Panc1 (cell line): ENCODE data around the gene BCL11B.

Experiments used
- POLR2AphosphoS5 ChIP-seq: IDR thresholded peaks from 2 replicates; pipeline ENCODE4 v1.6.1; 2012; ENCODE audit warnings: mild to moderate bottlenecking, low read depth, low read length, moderate library complexity
- SIN3A ChIP-seq: IDR thresholded peaks from 2 replicates; pipeline ENCODE4 v1.6.1; 2012; ENCODE audit warnings: low read depth, mild to moderate bottlenecking, low read length, moderate library complexity, borderline replicate concordance; ENCODE audit not compliant: insufficient read depth
- TF ChIP-seq, protein P1 (sequence below): fragments of 450-650 bp; IDR thresholded peaks from 2 replicates; pipeline ENCODE4 v1.5.1; 2017; ENCODE audit warnings: mild to moderate bottlenecking
- TF ChIP-seq, protein P2 (sequence below), 2 experiments: IDR thresholded peaks; 2 replicates each; pipeline ENCODE4 v1.6.1; 2011 to 2012; ENCODE audit warnings: low read depth in 2 of 2, control low read depth in 1 of 2, low read length in 1 of 2, mild to moderate bottlenecking in 1 of 2, moderate library complexity in 1 of 2; ENCODE audit not compliant: insufficient read depth in 1 of 2

DNA sequence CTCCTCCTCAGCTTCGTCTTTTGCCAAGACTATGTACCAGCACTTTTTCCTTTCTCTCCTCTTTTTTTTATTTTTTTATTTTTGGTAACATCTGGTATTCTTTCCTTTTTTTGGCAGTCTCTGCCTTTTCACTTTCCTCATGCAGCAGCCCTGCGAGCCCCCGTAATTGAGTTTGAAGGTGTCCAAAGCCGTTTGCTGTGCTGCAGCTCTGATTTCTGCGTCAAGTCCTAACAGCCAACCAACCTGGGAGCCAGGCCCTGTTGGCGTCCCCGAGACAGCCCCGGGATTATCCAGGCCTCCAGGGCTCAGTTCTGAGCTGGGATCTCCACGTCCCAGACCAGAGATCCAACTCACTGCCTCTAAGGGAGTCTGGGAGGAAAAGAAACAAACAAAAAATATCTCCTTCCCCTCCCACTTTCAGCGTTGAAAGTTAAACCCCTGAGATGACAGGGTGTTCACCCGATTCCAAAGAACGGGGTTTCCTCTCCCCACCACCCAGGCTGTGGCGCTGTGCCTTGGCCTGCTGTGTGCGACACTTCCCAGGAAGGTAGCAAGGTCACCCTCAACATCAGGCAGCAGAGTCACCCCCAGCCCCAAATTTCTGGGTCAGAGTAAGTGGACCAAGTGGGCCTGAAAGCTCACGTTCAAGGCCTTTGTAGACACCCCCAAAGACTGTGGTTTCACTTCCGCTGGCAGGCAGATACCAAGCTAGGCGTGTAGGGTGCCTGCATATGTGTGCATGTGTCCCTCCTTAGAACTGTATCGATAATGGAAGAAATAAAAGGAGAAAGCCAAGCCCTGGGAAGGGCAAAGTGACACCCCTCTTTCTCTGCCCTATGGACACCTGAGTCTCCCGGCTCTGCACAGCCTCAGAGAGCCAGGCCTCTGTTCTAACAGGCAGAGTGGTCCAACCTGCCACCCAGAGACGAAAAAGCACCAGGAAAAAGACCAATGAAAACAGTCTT is 11.1 kb downstream of the BCL11B start:
- TF ChIP-seq POLR2AphosphoS5: no peak
- TF ChIP-seq, protein P1, sequence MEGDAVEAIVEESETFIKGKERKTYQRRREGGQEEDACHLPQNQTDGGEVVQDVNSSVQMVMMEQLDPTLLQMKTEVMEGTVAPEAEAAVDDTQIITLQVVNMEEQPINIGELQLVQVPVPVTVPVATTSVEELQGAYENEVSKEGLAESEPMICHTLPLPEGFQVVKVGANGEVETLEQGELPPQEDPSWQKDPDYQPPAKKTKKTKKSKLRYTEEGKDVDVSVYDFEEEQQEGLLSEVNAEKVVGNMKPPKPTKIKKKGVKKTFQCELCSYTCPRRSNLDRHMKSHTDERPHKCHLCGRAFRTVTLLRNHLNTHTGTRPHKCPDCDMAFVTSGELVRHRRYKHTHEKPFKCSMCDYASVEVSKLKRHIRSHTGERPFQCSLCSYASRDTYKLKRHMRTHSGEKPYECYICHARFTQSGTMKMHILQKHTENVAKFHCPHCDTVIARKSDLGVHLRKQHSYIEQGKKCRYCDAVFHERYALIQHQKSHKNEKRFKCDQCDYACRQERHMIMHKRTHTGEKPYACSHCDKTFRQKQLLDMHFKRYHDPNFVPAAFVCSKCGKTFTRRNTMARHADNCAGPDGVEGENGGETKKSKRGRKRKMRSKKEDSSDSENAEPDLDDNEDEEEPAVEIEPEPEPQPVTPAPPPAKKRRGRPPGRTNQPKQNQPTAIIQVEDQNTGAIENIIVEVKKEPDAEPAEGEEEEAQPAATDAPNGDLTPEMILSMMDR: no peak
- TF ChIP-seq SIN3A: no peak
- TF ChIP-seq, protein P2, sequence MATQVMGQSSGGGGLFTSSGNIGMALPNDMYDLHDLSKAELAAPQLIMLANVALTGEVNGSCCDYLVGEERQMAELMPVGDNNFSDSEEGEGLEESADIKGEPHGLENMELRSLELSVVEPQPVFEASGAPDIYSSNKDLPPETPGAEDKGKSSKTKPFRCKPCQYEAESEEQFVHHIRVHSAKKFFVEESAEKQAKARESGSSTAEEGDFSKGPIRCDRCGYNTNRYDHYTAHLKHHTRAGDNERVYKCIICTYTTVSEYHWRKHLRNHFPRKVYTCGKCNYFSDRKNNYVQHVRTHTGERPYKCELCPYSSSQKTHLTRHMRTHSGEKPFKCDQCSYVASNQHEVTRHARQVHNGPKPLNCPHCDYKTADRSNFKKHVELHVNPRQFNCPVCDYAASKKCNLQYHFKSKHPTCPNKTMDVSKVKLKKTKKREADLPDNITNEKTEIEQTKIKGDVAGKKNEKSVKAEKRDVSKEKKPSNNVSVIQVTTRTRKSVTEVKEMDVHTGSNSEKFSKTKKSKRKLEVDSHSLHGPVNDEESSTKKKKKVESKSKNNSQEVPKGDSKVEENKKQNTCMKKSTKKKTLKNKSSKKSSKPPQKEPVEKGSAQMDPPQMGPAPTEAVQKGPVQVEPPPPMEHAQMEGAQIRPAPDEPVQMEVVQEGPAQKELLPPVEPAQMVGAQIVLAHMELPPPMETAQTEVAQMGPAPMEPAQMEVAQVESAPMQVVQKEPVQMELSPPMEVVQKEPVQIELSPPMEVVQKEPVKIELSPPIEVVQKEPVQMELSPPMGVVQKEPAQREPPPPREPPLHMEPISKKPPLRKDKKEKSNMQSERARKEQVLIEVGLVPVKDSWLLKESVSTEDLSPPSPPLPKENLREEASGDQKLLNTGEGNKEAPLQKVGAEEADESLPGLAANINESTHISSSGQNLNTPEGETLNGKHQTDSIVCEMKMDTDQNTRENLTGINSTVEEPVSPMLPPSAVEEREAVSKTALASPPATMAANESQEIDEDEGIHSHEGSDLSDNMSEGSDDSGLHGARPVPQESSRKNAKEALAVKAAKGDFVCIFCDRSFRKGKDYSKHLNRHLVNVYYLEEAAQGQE (IDR thresholded peaks at IDR 0.05; ENCODE audit: insufficient read depth in 1 of 2, low read depth in 2 of 2, low read length in 1 of 2): no peak
